GM19043 (cell line): ENCODE data around the gene KMT2A.
"Not testable (repeated sequence)": the region's sequence is repeated elsewhere in the genome, so short reads cannot be mapped to it uniquely, and the experiment has no call there.

Source experiments
- ATAC-seq: cut with Tn5 transposase; IDR thresholded peaks from one replicate; pipeline ENCODE4 v1.9.1; 2021; ENCODE audit warnings: low read depth; ENCODE audit not compliant: unreplicated experiment

KMT2A gene

GRCh38 chr11:118481238-118481637 is 44.9 kb downstream of the KMT2A start:
- not testable (repeated sequence) for ATAC-seq

- no peak for ATAC-seq
Measured at GRCh38 chr11:118484405-118484804, 48.1 kb downstream of the KMT2A start.

GRCh38 chr11:118485273-118485672 is 49.0 kb downstream of the KMT2A start:
- ATAC-seq: no peak

DNA sequence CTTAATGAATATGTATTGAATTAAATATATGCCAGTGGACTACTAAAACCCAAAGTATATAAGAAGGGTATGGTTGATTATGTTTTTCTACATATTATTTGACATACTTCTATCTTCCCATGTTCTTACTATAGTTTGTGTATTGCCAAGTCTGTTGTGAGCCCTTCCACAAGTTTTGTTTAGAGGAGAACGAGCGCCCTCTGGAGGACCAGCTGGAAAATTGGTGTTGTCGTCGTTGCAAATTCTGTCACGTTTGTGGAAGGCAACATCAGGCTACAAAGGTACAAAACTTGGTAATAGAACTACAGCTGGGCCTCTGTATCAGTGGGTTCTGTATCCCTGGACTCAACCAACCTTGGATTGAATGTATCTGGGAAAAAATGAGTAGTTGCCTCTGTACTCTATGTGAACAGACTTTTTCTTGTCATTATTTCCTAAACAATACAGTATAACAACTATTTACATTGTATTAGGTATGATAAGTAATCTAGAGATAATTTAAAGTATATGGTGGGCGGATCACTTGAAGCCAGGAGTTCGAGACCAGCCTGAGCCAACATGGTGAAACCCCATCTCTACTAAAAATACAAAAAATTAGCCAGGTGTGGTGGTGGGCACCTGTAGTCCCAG is 52.3 kb downstream of the KMT2A start:
- no peak for ATAC-seq

DNA sequence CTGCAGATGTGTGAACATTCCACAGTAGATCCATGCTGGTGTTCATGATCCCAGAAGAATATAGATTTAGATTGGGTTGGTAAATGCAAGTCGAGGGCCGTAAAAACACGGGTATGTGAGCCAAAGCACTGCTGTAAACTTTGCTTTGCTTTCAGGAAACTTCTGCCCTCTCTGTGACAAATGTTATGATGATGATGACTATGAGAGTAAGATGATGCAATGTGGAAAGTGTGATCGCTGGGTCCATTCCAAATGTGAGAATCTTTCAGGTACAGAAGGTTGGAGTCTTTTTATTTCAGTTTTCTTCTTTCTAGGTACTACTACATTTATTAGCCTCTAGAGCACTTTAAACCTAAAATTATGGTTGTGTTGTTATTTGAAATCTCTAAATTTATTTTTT is 54.7 kb downstream of the KMT2A start:
- no peak for ATAC-seq

GRCh38 chr11:118497831-118498230 is 61.5 kb downstream of the KMT2A start:
- no peak for ATAC-seq

GRCh38 chr11:118503216-118503615 is 66.9 kb downstream of the KMT2A start:
- ATAC-seq: no peak

- no peak for ATAC-seq
Measured at GRCh38 chr11:118511601-118512000, 75.3 kb downstream of the KMT2A start.

DNA sequence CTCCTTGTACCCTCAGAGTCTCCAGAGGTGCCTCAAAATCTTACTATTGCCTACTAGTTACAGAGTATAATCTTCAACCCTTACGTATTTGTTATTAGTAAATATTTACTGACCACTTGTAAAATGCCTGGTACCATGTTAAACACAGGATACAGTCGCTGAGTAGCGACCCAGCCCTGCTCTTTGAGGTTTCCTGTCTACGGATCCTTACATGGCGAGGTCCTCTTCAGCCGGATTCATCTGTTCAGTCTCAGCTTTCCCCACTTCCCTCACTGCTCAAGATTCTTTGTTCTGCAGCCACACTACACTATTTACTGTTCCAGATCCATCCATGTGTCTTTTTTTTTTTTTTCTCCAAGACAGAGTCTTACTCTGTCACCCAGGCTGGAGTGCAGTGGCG is 77.8 kb downstream of the KMT2A start:
- ATAC-seq: no peak

DNA sequence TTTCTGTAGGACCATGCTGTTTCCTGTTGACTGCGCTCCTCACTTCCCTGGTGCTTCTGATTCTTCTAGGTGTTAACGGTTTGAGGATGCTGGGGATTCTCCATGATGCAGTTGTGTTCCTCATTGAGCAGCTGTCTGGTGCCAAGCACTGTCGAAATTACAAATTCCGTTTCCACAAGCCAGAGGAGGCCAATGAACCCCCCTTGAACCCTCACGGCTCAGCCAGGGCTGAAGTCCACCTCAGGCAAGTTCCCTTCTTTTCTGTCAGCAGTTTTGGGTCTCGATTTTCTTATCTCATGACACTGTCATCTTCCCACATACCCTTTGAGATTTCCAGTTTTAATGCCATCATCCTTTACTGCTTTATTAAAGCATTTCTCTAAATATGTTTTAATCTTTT is 83.3 kb downstream of the KMT2A start:
- no peak for ATAC-seq

- ATAC-seq: no peak
Measured at GRCh38 chr11:118521892-118522311, 85.6 kb downstream of the KMT2A start.

DNA sequence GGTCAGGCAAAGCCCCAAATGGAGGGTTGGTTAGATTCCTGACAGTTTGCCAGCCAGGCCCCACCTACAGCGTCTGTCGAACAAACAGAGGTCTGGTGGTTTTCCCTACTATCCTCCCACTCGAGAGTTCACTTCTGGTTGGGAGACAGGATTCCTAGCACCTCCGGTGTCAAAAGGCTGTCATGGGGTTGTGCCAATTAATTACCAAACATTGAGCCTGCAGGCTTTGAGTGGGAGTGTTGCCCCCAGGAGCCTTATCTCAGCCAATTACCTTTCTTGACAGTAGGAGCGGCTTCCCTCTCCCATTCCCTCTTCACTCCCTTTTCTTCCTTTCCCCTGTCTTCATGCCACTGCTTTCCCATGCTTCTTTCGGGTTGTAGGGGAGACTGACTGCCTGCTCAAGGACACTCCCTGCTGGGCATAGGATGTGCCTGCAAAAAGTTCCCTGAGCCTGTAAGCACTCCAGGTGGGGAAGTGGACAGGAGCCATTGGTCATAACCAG is 86.3 kb downstream of the KMT2A start:
- ATAC-seq: no peak

DNA sequence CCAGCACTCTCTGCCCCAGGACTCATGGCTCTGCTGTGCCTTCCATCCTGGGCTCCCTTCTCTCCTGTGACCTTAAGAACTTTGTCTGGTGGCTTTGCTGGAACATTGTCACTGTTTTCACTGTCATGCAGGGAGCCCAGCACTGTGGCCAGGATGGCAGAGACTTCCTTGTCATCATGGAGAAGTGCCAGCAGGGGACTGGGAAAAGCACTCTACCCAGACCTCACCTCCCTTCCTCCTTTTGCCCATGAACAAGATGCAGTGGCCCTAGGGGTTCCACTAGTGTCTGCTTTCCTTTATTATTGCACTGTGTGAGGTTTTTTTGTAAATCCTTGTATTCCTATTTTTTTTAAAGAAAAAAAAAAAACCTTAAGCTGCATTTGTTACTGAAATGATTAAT is 88.1 kb downstream of the KMT2A start:
- no peak for ATAC-seq

DNA sequence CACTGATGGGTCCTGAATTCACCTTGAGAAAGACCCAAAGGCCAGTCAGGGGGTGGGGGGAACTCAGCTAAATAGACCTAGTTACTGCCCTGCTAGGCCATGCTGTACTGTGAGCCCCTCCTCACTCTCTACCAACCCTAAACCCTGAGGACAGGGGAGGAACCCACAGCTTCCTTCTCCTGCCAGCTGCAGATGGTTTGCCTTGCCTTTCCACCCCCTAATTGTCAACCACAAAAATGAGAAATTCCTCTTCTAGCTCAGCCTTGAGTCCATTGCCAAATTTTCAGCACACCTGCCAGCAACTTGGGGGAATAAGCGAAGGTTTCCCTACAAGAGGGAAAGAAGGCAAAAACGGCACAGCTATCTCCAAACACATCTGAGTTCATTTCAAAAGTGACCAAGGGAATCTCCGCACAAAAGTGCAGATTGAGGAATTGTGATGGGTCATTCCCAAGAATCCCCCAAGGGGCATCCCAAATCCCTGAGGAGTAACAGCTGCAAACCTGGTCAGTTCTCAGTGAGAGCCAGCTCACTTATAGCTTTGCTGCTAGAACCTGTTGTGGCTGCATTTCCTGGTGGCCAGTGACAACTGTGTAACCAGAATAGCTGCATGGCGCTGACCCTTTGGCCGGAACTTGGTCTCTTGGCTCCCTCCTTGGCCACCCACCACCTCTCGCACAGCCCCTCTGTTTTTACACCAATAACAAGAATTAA is 88.6 kb downstream of the KMT2A start:
- no peak for ATAC-seq

GRCh38 chr11:118526688-118527087 is 90.4 kb downstream of the KMT2A start:
- ATAC-seq: no peak

DNA sequence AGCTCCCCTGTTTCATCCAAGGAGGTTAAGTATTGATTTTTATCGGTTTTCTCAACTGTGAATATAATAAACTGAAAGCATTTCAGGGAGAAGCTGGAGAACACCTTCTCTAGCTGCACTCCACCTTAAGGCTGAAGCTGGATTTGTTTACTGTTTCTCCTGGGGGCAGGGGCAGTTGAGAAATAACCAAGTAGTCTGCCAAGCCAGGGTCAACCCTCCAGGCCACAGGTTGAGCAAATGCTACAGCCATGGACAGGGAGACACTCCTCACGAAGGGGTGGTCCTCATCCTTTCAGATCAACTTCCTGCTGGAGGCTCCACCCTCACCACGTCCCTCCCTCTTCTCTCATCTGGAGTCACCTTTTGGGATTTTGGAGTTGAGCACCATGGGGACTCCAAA is 90.8 kb downstream of the KMT2A start, which contains the start of gene TTC36:
TTC36 (plus strand) TSS at position 366 of the 400 bp plus-strand sequence; CDS start at position 387, 21 bp downstream.
- no peak for ATAC-seq

DNA sequence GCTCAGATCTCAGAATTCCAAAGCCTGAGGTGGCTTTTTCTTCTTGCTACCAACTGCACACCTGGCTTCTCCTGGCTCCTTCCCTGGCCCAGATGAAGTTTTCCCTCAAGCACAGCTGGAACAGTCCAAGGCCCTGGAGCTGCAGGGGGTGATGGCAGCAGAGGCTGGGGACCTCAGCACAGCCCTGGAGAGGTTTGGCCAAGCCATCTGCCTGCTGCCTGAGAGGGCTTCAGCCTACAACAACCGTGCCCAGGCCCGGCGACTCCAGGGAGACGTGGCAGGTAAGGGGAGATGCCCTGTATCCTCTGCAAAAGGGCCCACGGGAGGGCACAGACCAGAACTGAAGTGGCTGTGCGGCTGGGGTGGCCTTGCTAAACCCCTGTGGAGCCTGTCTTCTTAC is 92.2 kb downstream of the KMT2A start:
- ATAC-seq: no peak

- ATAC-seq: no peak
Measured at GRCh38 chr11:118529584-118530175, 93.4 kb downstream of the KMT2A start.

DNA sequence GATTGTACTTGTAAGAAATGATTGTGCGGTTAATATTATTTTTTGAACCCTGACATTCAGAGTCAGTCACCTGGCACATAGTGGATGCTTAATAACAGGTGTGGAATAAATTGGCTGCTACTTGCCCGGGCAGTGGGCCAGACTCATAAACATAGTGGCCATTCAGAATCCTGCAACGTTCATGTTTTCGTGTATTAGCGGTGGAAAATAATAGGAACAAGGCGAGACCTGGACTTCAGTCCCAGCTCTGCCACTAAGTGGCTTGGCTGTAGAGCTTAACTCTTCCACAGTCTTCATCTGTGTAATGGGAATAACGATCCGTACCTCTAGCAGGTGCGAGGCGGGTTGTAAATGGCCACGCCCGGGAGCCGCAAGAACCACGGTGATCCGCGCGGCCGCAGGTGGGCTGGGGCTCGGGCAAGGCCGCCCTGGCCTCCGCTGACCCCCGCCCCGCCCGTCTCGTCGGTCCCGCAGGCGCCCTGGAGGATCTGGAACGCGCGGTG is 93.9 kb downstream of the KMT2A start:
- no peak for ATAC-seq

- no peak for ATAC-seq
Measured at GRCh38 chr11:118530683-118531596, 94.6 kb downstream of the KMT2A start, which contains the start of gene TMEM25. TMEM25 (plus strand) TSS chr11:118531192; CDS start chr11:118531802, 610 bp downstream.
